Brain microvascular endothelial cell (primary cell): Measurements from ENCODE around the gene TTLL7.

ENCODE experiments used
- DNase-seq: peaks from one replicate; pipeline ENCODE4 v3.0.0-alpha.2; 2020
- H3K27ac ChIP-seq: fragments of 250-450 bp; sonication (Bioruptor Pico); 2 replicates; pipeline ENCODE4 v1.5.1; 2020; ENCODE audit warnings: mild to moderate bottlenecking, moderate library complexity
- H3K27me3 ChIP-seq: fragments of 250-450 bp; sonication (Bioruptor Pico); replicated peaks from 2 replicates; pipeline ENCODE4 v1.5.1; 2020; ENCODE audit warnings: mild to moderate bottlenecking
- H3K36me3 ChIP-seq: fragments of 250-450 bp; sonication (Bioruptor Pico); replicated peaks from 2 replicates; pipeline ENCODE4 v1.5.1; 2020; ENCODE audit warnings: mild to moderate bottlenecking
- H3K4me3 ChIP-seq: 2 replicates; pipeline ENCODE4 v1.5.1; 2011; ENCODE audit warnings: low read depth, mild to moderate bottlenecking, control low read depth, low read length, moderate library complexity
- in situ Hi-C: cut with HindIII; loops from 2 replicates; pipeline ENCODE4 v1.10.0; 2017; ENCODE audit warnings: low sequenced_read_pairs, low pct_ligation_motif_present
- TF ChIP-seq, protein P1 (sequence below): IDR thresholded peaks from 2 replicates; pipeline ENCODE4 v1.5.1; 2011; ENCODE audit warnings: low read depth, mild to moderate bottlenecking, moderate library complexity, low read length, control low read depth, inconsistent platforms; ENCODE audit errors: missing control alignments

Gene TTLL7

DNA sequence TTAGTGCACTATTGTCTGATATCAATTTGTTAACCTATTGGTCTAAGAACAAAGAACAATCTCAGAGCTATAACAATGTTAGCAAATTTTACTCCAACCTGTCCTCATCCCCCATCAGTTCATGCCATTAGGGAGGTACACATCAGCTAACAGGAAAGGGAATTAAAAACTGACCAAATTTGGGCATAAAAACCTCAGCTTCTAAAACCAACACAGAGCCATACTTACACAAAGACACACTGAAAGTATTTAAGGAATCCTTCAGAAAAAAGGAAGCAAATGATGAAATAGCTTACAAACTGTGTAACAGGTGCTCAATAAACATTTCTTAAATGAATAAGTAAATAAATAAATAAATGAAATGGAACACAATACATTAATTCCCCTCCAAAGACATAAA is 89.2 kb downstream of the TTLL7 start:
- in situ Hi-C loops = loop anchor here (25.0 kb wide), 1 partner anchor 703 kb away; no protein-coding TSS in a partner anchor
- no peak overlapping the region for H3K27ac ChIP-seq
- TF ChIP-seq, protein P1, sequence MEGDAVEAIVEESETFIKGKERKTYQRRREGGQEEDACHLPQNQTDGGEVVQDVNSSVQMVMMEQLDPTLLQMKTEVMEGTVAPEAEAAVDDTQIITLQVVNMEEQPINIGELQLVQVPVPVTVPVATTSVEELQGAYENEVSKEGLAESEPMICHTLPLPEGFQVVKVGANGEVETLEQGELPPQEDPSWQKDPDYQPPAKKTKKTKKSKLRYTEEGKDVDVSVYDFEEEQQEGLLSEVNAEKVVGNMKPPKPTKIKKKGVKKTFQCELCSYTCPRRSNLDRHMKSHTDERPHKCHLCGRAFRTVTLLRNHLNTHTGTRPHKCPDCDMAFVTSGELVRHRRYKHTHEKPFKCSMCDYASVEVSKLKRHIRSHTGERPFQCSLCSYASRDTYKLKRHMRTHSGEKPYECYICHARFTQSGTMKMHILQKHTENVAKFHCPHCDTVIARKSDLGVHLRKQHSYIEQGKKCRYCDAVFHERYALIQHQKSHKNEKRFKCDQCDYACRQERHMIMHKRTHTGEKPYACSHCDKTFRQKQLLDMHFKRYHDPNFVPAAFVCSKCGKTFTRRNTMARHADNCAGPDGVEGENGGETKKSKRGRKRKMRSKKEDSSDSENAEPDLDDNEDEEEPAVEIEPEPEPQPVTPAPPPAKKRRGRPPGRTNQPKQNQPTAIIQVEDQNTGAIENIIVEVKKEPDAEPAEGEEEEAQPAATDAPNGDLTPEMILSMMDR = no peak
- H3K27me3 ChIP-seq = no peaks in the 10 kb centered on the region
- H3K36me3 ChIP-seq = no peaks in the 10 kb centered on the region
- DNase-seq = no peak
- H3K4me3 ChIP-seq = no peak overlapping the region

DNA sequence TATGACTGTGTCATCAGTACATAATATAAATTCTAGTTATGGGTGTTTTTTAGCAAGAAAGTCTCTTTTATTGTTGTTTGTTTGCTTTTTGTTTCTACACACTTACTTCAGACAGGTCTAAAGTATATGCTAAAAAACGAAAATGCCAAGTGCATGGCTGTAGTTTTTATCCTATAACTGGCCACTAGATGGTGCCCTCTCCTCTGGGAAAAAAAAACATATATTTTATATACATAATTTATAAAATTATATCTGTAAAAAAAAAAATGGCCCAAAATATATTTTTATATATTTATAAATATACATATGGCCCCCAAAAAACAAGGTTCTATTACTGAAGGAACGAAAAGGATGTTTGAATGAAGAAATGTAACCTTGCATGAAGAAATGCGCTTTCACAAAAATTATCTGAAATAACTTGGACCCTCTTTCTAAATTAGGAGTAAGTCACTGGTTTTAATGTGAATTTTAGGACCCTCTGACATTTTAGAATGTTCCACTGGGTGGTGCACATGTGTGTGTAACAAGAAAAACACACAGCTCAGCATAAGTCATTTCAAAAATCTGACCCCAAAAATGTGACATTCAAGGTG is 93.5 kb downstream of the TTLL7 start:
- in situ Hi-C loops = loop anchor here (25.0 kb wide), 1 partner anchor 707 kb away; no protein-coding TSS in a partner anchor
- TF ChIP-seq, protein P1 = peak; percentile 63
- DNase-seq = peak; percentile 16
- no peaks in the 10 kb centered on the region for H3K36me3 ChIP-seq
- no peak overlapping the region for H3K27ac ChIP-seq
- H3K4me3 ChIP-seq = no peak overlapping the region
- H3K27me3 ChIP-seq = no peaks in the 10 kb centered on the region

DNA sequence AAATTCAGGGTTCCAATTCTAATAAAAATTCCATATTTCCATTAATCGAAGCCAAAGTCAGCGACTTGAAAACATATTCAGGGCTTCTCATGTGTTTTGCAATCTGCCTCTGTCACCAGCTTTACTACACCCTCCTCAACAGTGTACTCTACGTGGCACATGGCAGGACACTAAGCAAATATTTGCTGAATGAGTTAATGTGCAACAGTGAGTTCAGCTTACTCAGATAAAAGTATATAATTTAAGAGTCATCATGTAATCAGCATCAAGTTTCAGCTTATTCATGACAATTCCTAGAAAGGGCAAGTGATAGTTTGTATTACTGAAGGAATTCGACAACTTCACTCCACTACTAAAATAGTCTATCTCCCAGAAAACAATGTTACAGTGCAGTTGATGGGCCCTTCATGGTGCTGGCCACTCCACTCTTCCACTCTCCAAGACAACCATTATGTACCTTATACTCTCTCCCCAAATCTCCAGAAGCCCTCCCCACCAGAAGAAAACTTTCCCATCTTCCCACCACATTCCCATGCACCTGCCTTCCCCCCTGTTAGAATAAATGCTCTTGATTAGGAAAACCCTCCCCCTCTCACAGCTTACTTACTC is 97.3 kb downstream of the TTLL7 start:
- H3K4me3 ChIP-seq = no peak overlapping the region
- peak; percentile 82 for DNase-seq
- TF ChIP-seq, protein P1 = no peak
- no peaks in the 10 kb centered on the region for H3K36me3 ChIP-seq
- H3K27me3 ChIP-seq = no peaks in the 10 kb centered on the region
- peak overlapping the region; percentile 20 for H3K27ac ChIP-seq
- in situ Hi-C loops = loop anchor here (25.0 kb wide), 1 partner anchor 711 kb away; no protein-coding TSS in a partner anchor

DNA sequence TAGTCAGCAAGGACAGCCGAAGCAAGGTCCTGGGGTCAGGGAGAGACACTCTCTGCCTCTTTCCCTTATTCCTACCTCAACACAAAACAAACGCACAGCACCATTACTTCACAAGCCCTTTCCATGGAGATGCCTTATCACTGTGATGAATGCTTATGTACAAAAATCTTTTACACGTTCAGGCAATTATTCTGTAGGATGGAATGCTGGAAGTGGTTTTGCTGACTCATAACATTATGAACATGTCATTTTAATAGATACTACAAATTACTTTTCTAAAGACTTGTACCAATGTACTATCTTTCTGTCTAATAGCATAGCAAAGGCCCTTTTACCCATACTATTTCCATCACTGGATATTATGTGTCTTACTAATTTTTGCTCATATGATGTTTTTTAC is 98.4 kb downstream of the TTLL7 start:
- H3K27me3 ChIP-seq = no peaks in the 10 kb centered on the region
- no peak overlapping the region for H3K4me3 ChIP-seq
- in situ Hi-C loops = loop anchor here (25.0 kb wide), 1 partner anchor 712 kb away; no protein-coding TSS in a partner anchor
- H3K36me3 ChIP-seq = no peaks in the 10 kb centered on the region
- TF ChIP-seq, protein P1 = no peak
- H3K27ac ChIP-seq = no peak overlapping the region
- DNase-seq = peak; percentile 27

DNA sequence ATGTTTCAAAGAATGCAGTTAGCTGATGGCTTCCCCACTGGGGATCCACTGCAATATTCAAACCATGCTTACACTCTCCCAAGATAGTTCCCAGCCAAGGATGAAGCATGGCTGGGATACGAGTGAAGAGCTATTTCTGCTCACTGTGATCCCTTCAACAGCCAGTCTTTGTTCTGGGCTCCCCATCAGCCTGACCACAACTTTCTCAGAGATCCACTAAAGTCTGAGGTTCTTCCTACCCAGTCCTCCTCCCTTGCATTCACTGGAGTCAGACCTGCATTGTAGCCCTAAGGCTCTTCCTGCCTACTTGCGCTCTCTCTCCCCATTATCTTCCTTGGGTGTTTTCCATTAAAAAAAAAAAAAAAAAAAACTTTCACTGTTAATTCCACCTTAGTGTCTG is 101.4 kb downstream of the TTLL7 start:
- H3K36me3 ChIP-seq = no peaks in the 10 kb centered on the region
- no peak for DNase-seq
- no peak overlapping the region for H3K4me3 ChIP-seq
- no peak overlapping the region for H3K27ac ChIP-seq
- in situ Hi-C loops = no loop called here
- TF ChIP-seq, protein P1 = no peak
- H3K27me3 ChIP-seq = no peaks in the 10 kb centered on the region
